SK-N-SH (cell line): ENCODE data around the gene GNG4. TPM values are rescaled to one million over a fixed set of nuclear protein-coding genes. Genes with fewer than 3 reads are reported as not detected.

Source experiments
- CTCF ChIA-PET: fragments of 300-600, 350-600 bp; formaldehyde crosslinking; extraction: SDS; loops from one replicate; lab custom pipeline; 2021; lab: Yijun Ruan, JAX
- POLR2A ChIA-PET: fragments of 350-600 bp; sonication (Branson Sonifier 250); formaldehyde crosslinking; extraction: SDS; loops from one replicate; lab custom pipeline; 2020; ENCODE audit warnings: antibody characterized with exemption, inconsistent platforms; lab: Yijun Ruan, JAX
- DNase-seq: peaks from one replicate; pipeline ENCODE4 v3.0.0; 2012
- H2AFZ ChIP-seq: fragments of 200-600 bp; sonication (generic); 2 replicates; pipeline ENCODE4 v1.8.1; 2016; ENCODE audit warnings: antibody characterized with exemption, mild to moderate bottlenecking, low read depth
- H3F3A ChIP-seq: fragments of 200-600 bp; sonication (generic); replicated peaks from 2 replicates; pipeline ENCODE3; 2016; ENCODE audit warnings: antibody characterized with exemption, mild to moderate bottlenecking; ENCODE audit not compliant: insufficient read depth
- H3K27ac ChIP-seq, 2 experiments: fragments of 200-500 bp in 1 of 2; fragments of 200-600 bp in 1 of 2; sonication (Bioruptor generic) in 1 of 2; sonication (generic), shearing (Covaris generic) in 1 of 2; 2 replicates each; pipeline versions ENCODE4 v1.5.1 to v1.6.1; 2014 to 2016; ENCODE audit warnings: low read depth in 2 of 2, inconsistent platforms in 1 of 2, low read length in 1 of 2, mild to moderate bottlenecking in 1 of 2, mixed read lengths in 1 of 2
- H3K27me3 ChIP-seq: fragments of 200-600 bp; sonication (generic), shearing (Covaris generic); 2 replicates; pipeline ENCODE4 v1.6.1; 2016; ENCODE audit warnings: mixed run types; ENCODE audit not compliant: insufficient read depth
- H3K36me3 ChIP-seq, 2 experiments: fragments of 200-500 bp in 1 of 2; fragments of 200-600 bp in 1 of 2; sonication (Bioruptor generic) in 1 of 2; sonication (generic) in 1 of 2; replicated peaks in 1 of 2; 2 replicates each; pipeline versions ENCODE3 to v1.5.1; 2014 to 2016; ENCODE audit warnings: low read length in 1 of 2, mild to moderate bottlenecking in 1 of 2; ENCODE audit not compliant: insufficient read depth in 2 of 2, control insufficient read depth in 1 of 2
- H3K4me1 ChIP-seq, 2 experiments: fragments of 200-500 bp in 1 of 2; fragments of 200-600 bp in 1 of 2; sonication (Bioruptor generic) in 1 of 2; sonication (generic), shearing (Covaris generic) in 1 of 2; 2 replicates each; pipeline versions ENCODE4 v1.5.1 to v1.6.1; 2014 to 2016; ENCODE audit warnings: low read depth in 1 of 2, low read length in 1 of 2, mixed run types in 1 of 2; ENCODE audit not compliant: insufficient read depth in 2 of 2, control insufficient read depth in 1 of 2
- H3K4me2 ChIP-seq: fragments of 200-600 bp; sonication (generic), shearing (Covaris generic); 2 replicates; pipeline ENCODE4 v1.6.1; 2017; ENCODE audit warnings: mixed run types
- H3K4me3 ChIP-seq, 2 experiments: fragments of 200-500 bp in 1 of 2; fragments of 200-600 bp in 1 of 2; sonication (Bioruptor generic) in 1 of 2; sonication (generic), shearing (Covaris generic) in 1 of 2; 2 replicates each; pipeline versions ENCODE4 v1.5.1 to v1.8.1; 2014 to 2016; ENCODE audit warnings: low read depth in 2 of 2, inconsistent platforms in 1 of 2, low read length in 1 of 2, mild to moderate bottlenecking in 1 of 2, mixed read lengths in 1 of 2, moderate library complexity in 1 of 2
- H3K79me2 ChIP-seq: fragments of 200-600 bp; sonication (generic); 2 replicates; pipeline ENCODE4 v1.8.1; 2017; ENCODE audit warnings: mild to moderate bottlenecking; ENCODE audit not compliant: insufficient read depth
- H3K9ac ChIP-seq: fragments of 200-600 bp; sonication (generic); 2 replicates; pipeline ENCODE4 v1.6.1; 2017; ENCODE audit warnings: mixed run types
- H3K9me2 ChIP-seq: fragments of 200-600 bp; sonication (generic); 2 replicates; pipeline ENCODE4 v1.6.1; 2017; ENCODE audit warnings: mixed run types
- H3K9me3 ChIP-seq: fragments of 200-600 bp; sonication (generic); 2 replicates; pipeline ENCODE4 v1.6.1; 2017; ENCODE audit warnings: mixed run types, mild to moderate bottlenecking, moderate library complexity
- H4K20me1 ChIP-seq: fragments of 200-600 bp; sonication (generic); 2 replicates; pipeline ENCODE4 v1.6.1; 2017; ENCODE audit warnings: mild to moderate bottlenecking, mixed run types; ENCODE audit not compliant: insufficient read depth
- CHD2 ChIP-seq: fragments of 150-350 bp; IDR thresholded peaks from 2 replicates; pipeline ENCODE4 v1.6.1; 2018; ENCODE audit warnings: low read length; ENCODE audit not compliant: partially characterized antibody
- ELF1 ChIP-seq: IDR thresholded peaks from 2 replicates; pipeline ENCODE4 v1.4.0; 2012
- EP300 ChIP-seq, 2 experiments: IDR thresholded peaks; 2 replicates each; pipeline versions ENCODE4 v1.4.0 to v1.6.1; 2012; ENCODE audit warnings: borderline replicate concordance in 1 of 2, low read depth in 1 of 2, low read length in 1 of 2
- EZH2phosphoT487 ChIP-seq: fragments of 200-600 bp; sonication (generic); IDR thresholded peaks from 2 replicates; pipeline ENCODE4 v1.6.1; 2017; ENCODE audit warnings: low read depth, mixed run types, mild to moderate bottlenecking, antibody characterized with exemption, moderate library complexity, borderline replicate concordance
- FOXJ3 ChIP-seq: sonication (generic); formaldehyde crosslinking; IDR thresholded peaks from 2 replicates; pipeline ENCODE4 v1.5.1; 2020; ENCODE audit warnings: mild to moderate bottlenecking, missing genetic modification reagents
- FOXM1 ChIP-seq: IDR thresholded peaks from 2 replicates; pipeline ENCODE4 v1.4.0; 2012; ENCODE audit warnings: low read depth, mild to moderate bottlenecking
- GABPA ChIP-seq: IDR thresholded peaks from 2 replicates; pipeline ENCODE4 v1.4.0; 2012; ENCODE audit warnings: low read depth, mild to moderate bottlenecking
- MXI1 ChIP-seq: IDR thresholded peaks from 2 replicates; pipeline ENCODE4 v1.6.1; 2012; ENCODE audit warnings: mild to moderate bottlenecking, low read depth, low read length, improper control_type of control experiment
- RAD21 ChIP-seq: IDR thresholded peaks from 2 replicates; pipeline ENCODE4 v1.6.1; 2012; ENCODE audit warnings: mild to moderate bottlenecking, low read length
- RCOR1 ChIP-seq: fragments of 150-350 bp; IDR thresholded peaks from 2 replicates; pipeline ENCODE4 v1.6.1; 2017; ENCODE audit warnings: antibody characterized with exemption, low read length
- RFX5 ChIP-seq: IDR thresholded peaks from 2 replicates; pipeline ENCODE4 v1.6.1; 2012; ENCODE audit warnings: mild to moderate bottlenecking, improper control_type of control experiment, low read length
- WGBS: methylation state at CpG from one replicate; pipeline ENCODE4 v1.1.6; 2017; ENCODE audit warnings: low lambda C conversion rate; 5-methylcytosine and 5-hydroxymethylcytosine counted together
- polyA plus RNA-seq, 3 experiments: library from polyadenylated mRNA; depleted of rRNA; stranded (reverse); fragments of >200 nt; gene quantifications; 2 replicates each; pipeline ENCODE4 v1.2.3, GENCODE V29; 2012
- TF ChIP-seq, protein P1 (sequence below): fragments of 150-350 bp; IDR thresholded peaks from 2 replicates; pipeline ENCODE4 v1.6.1; 2017; ENCODE audit warnings: antibody characterized with exemption, low read length, low read depth, borderline replicate concordance
- TF ChIP-seq, protein P2 (sequence below): IDR thresholded peaks from 2 replicates; pipeline ENCODE4 v1.4.0; 2012; ENCODE audit warnings: low read depth, borderline replicate concordance
- TF ChIP-seq, protein P3 (sequence below): IDR thresholded peaks from 2 replicates; pipeline ENCODE4 v1.6.1; 2012; ENCODE audit warnings: mild to moderate bottlenecking, low read depth, low read length, moderate library complexity
- TF ChIP-seq, protein P4 (sequence below): IDR thresholded peaks from 2 replicates; pipeline ENCODE4 v1.4.0; 2012; ENCODE audit warnings: low read depth, borderline replicate concordance

The GNG4 gene
- polyA plus RNA-seq, 1 of the 3 experiments (the other 2 are of a cell fraction): 1.6 TPM

DNA sequence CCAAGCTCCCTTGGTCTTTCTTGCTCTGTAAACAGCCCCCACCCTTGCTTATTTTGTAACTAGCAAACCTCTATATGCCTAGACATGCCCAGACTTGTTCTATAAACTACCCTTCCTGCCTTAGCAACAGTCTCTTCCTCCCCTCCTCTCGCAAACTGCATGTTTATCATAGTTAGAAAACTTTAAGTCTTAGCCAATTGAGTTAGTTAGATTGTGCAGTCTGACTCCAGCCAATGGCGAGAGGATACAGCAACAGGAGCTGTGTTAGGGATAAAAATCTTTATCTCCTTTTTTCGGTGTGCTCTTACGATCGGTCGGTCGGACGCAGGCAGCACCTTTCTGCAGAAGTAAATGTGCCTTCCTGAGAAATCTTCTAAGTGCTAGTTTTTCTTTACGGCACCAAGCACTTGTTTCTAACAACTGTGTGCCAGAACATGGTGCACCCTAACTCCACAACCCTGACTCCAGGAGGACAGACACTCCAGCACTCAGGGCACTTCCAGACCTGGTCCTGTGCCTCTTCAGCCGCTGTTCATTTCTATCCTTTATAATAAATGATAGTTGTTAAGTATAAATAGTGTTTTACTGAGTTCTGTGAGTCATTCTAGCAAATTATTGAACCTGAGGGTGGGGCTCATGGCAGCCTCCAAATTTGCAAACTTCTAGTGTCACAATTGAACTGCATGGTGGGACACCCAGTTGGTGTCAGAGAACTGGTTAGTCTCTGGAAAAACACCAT lies 25.7 kb upstream of the GNG4 start:
- H3K4me1 ChIP-seq: no peaks in the 10 kb centered on the region
- no peaks in the 10 kb centered on the region for H3K79me2 ChIP-seq
- DNase-seq: no peak
- no peaks in the 10 kb centered on the region for H4K20me1 ChIP-seq
- H3K36me3 ChIP-seq: peaks cover 17 to 56% of the 10 kb centered on the region in 2 experiments
- TF ChIP-seq, protein P1, sequence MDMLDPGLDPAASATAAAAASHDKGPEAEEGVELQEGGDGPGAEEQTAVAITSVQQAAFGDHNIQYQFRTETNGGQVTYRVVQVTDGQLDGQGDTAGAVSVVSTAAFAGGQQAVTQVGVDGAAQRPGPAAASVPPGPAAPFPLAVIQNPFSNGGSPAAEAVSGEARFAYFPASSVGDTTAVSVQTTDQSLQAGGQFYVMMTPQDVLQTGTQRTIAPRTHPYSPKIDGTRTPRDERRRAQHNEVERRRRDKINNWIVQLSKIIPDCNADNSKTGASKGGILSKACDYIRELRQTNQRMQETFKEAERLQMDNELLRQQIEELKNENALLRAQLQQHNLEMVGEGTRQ: no peak
- TF ChIP-seq RCOR1: no peak
- TF ChIP-seq GABPA: no peak
- TF ChIP-seq FOXJ3 (CRISPR knock-in tag): no peak
- TF ChIP-seq, protein P2, sequence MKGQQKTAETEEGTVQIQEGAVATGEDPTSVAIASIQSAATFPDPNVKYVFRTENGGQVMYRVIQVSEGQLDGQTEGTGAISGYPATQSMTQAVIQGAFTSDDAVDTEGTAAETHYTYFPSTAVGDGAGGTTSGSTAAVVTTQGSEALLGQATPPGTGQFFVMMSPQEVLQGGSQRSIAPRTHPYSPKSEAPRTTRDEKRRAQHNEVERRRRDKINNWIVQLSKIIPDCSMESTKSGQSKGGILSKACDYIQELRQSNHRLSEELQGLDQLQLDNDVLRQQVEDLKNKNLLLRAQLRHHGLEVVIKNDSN: no peak
- TF ChIP-seq CHD2: no peak
- TF ChIP-seq MXI1: no peak
- TF ChIP-seq, protein P3, sequence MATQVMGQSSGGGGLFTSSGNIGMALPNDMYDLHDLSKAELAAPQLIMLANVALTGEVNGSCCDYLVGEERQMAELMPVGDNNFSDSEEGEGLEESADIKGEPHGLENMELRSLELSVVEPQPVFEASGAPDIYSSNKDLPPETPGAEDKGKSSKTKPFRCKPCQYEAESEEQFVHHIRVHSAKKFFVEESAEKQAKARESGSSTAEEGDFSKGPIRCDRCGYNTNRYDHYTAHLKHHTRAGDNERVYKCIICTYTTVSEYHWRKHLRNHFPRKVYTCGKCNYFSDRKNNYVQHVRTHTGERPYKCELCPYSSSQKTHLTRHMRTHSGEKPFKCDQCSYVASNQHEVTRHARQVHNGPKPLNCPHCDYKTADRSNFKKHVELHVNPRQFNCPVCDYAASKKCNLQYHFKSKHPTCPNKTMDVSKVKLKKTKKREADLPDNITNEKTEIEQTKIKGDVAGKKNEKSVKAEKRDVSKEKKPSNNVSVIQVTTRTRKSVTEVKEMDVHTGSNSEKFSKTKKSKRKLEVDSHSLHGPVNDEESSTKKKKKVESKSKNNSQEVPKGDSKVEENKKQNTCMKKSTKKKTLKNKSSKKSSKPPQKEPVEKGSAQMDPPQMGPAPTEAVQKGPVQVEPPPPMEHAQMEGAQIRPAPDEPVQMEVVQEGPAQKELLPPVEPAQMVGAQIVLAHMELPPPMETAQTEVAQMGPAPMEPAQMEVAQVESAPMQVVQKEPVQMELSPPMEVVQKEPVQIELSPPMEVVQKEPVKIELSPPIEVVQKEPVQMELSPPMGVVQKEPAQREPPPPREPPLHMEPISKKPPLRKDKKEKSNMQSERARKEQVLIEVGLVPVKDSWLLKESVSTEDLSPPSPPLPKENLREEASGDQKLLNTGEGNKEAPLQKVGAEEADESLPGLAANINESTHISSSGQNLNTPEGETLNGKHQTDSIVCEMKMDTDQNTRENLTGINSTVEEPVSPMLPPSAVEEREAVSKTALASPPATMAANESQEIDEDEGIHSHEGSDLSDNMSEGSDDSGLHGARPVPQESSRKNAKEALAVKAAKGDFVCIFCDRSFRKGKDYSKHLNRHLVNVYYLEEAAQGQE: no peak
- no peak for TF ChIP-seq EP300 (IDR thresholded peaks at IDR 0.05; ENCODE audit: borderline replicate concordance in 1 of 2, low read depth in 1 of 2, low read length in 1 of 2)
- no peak for TF ChIP-seq FOXM1
- TF ChIP-seq, protein P4, sequence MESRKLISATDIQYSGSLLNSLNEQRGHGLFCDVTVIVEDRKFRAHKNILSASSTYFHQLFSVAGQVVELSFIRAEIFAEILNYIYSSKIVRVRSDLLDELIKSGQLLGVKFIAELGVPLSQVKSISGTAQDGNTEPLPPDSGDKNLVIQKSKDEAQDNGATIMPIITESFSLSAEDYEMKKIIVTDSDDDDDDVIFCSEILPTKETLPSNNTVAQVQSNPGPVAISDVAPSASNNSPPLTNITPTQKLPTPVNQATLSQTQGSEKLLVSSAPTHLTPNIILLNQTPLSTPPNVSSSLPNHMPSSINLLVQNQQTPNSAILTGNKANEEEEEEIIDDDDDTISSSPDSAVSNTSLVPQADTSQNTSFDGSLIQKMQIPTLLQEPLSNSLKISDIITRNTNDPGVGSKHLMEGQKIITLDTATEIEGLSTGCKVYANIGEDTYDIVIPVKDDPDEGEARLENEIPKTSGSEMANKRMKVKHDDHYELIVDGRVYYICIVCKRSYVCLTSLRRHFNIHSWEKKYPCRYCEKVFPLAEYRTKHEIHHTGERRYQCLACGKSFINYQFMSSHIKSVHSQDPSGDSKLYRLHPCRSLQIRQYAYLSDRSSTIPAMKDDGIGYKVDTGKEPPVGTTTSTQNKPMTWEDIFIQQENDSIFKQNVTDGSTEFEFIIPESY: no peak
- no peak for TF ChIP-seq RAD21
- TF ChIP-seq ELF1: no peak
- no peak for TF ChIP-seq RFX5
- no peak for TF ChIP-seq EZH2phosphoT487
- no peak overlapping the region for H3K4me2 ChIP-seq
- H3K27me3 ChIP-seq: no peaks in the 10 kb centered on the region
- ChIA-PET CTCF (no interaction called here), POLR2A (no interaction called here)
- H3K27ac ChIP-seq: no peak overlapping the region
- H3F3A ChIP-seq: no peaks in the 10 kb centered on the region
- no peaks in the 10 kb centered on the region for H3K9me2 ChIP-seq
- H3K9ac ChIP-seq: no peak overlapping the region
- 94% methylated on average over 10 of the region's 10 CpGs for whole genome bisulfite sequencing
- H3K4me3 ChIP-seq: no peak overlapping the region
- no peak overlapping the region for H2AFZ ChIP-seq
- peaks cover 3% of the 10 kb centered on the region for H3K9me3 ChIP-seq
